Stimulated activated CD8-positive, alpha-beta memory T cell treated with anti-CD3 and anti-CD28 coated beads, Interleukin-4, amount 100 ng/mL, for 4 hours (primary cell): ENCODE data around the gene VAPA.

Source experiments
- DNase-seq, 2 donors: peaks; one replicate each; pipeline ENCODE4 v3.0.0-alpha.2; 2020; ENCODE audit warnings: low read depth in 2 of 2, low spot score in 1 of 2

VAPA gene

DNA sequence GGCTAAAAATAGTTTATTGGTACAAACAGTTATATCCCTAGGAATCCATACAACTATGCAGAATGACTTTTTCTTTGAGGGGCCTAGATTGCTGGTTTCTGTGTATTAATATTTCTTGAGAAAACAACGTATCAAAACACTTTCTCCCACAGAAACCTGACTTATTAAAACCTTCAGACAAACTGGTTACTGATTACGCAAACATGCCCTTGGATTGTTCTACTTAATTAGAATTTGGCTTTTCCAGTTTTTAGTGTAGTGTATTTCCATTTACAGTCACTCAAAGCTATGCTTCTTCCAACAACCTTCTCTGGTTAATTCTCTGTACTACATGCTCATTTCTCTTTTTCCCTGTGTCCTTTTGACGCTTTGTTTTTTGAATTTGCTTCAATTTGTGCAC, 20.0 kb downstream of the VAPA start:
- no peak for DNase-seq

DNA sequence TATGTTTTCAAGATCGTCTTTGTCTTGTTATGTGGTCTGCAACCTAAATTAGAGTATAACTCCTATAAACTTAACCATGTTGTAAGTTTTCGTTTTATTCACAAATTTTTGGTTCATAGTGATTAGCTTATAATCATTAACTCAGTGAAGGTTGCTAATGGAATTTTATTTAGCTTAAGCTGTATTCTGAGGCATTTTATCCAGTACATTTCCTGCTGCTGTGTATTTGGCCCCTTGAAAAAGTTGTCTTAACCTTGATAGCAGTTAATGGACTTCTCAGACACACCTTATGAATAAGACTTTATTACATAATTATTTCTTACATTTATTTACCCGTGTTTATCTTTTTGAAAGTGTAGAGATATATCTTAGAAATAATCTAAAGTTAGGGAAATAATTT, 20.5 kb downstream of the VAPA start:
- no peak for DNase-seq

DNA sequence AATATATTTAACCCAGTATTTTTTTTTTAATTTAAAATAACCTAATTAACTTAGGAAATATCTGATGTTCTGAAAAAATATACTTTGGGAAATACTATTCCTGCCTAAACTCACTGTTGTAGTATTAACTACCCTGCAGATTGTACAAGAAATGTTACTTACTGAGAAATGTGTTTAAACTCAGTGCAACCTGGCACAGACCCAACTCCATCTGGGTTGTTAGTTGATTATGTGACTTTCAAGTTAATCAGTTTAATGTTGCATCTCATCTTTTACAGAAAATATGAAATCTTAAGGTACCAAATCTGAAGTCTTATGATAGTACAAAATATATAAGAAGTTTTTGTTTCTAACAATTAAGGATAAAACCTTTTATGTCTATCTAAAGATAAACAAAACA, 27.3 kb downstream of the VAPA start:
- no peak for DNase-seq

DNA sequence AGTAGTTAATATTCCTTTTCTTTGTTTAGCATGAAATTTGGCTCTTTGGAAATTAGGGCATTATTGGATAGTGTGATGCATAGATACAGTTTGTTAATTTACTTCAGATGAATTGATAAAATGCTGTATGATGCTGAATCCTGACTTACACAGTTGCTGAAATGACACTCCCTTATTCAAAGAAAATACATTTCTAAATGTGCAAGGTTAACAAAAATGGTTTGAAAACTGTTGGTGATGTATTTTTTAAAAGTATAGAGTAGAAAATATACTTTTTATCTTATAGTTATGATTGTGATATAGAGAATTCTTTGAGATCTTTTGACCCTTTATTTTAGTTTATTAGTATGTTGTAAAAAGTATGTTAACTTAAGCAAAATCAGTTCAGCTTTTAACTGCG, 27.8 kb downstream of the VAPA start:
- DNase-seq = no peak

DNA sequence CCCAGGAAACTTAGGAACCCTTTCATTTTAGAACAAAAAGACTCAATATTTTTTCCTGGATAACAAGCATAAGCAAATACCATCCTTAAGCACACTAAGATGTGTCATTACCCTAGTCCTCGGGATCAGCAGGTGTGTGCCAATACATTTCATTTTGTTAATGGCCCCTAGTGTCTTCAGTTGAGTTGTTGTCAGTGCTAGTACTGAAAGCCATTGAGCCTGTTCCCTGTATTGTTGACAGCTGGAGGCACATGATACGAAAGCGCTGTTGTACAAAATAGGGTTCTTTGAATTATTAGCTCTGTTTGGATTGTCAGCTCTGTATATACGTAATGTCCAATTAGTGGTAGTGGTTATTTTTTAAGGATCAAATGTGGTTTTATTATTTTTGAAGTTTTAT, 29.5 kb downstream of the VAPA start:
- DNase-seq = no peak

DNA sequence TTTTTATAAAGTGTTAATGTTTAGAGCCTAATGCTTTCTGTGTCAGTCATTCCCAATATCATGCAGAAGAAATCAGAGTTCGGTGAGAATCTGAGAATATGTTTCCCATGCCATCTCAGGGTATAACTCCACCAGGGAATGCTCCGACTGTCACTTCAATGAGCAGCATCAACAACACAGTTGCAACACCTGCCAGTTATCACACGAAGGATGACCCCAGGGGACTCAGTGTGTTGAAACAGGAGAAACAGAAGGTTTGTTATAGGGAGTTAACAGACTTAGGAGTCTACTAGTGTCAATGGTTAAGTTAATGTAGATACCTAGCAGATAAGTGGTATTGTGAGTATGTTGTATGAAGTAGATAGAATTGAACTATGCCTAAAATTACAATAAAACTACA, 31.0 kb downstream of the VAPA start:
- no peak for DNase-seq

DNA sequence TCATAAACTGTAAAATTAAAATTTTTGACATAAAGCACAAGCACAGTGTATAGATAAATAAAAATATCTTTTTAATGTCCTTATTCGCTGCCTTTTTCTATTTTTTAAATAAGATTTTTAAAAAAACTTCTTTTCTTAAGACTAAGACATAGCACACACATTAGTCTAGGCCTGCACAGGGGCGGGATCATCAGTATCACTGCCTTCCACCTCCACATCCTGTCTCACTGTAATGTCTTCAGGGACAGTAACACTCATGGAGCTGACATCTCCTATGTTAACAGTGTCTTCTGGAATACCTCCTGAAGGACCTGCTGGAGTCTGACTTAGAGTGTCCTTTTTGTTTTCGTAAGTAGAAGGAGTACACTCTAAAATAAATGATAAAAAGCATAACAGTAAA, 33.0 kb downstream of the VAPA start:
- no peak for DNase-seq

DNA sequence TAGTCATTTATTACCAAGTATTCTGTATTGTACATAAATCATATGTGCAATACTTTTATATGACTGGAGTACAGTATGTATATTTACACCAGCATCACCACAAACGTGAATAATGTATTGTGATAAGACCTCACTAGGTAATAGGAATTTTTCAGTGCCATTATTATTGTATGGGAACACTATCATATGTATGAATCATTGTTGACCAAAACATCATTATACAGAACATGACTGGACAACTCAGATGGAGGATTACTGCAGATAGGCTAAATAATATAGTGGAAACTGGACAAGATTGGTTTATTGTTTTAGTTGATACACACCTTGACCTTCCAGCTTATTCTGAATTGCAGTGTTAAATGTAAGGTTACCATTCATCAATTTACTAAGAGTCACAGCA, 33.4 kb downstream of the VAPA start:
- no peak for DNase-seq

DNA sequence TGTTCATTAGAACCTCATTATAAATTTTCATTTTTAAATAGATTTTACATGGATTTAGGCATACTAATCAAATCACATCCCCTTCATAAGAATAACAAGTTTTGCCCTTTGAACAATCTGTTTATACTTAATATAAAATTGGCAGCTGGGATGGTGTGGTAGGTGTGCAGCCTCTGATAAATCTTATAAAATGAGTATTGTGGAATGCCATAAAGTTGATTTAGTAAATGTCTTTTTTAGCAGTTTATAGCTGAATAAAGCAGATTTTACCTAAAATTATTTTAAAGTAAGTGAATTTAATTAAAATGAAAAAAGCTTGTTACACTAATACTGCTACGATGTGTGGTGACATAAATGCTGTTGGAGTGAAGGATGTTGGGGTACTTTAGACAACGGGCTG, 35.5 kb downstream of the VAPA start:
- DNase-seq = no peak

DNA sequence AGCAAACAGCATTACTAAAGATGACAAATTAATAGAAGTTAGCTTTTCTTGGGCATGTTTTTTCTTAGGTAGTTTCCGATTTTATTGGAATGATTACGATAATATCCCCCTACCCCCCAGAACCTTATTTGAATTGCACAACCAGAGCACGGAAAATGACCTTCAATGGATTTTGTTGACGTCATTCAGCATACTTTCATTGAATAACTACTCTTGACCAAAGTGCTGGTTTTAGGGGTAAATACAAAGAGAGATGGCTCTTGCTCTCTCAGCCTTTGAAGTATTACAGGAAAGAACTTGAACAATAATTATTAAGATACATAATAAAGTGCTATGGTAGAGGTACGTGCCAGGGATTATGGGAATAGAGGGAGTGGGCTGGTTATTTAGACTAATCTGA, 36.0 kb downstream of the VAPA start:
- no peak for DNase-seq

DNA sequence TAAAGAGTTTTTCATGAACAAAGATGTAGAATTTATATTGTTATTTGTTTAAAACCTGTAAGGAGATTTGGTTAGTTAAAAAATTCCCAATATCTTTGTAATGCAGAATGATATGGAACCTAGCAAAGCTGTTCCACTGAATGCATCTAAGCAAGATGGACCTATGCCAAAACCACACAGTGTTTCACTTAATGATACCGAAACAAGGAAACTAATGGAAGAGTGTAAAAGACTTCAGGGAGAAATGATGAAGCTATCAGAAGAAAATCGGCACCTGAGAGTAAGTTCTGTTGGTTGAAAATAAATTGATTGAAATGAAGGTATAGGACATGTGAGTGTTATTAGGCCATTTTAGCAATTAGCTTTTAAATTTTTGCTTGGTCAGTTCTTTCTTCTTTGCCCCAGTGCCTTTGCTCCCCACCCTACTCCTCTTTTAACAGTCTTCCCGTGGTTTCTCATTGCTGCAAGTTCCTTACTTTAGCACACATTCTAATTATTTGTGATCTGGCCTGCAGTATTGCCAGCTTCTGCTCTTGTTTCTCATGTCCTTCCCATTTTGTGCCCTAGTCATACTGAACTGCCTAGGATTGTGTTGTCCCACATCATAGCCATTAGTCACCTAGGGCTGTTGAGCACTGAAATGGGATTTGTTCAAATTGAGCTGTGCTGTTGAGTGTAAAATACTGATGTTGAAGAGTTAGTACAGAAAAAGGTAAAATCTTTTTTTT, 36.6 kb downstream of the VAPA start:
- DNase-seq = no peak

DNA sequence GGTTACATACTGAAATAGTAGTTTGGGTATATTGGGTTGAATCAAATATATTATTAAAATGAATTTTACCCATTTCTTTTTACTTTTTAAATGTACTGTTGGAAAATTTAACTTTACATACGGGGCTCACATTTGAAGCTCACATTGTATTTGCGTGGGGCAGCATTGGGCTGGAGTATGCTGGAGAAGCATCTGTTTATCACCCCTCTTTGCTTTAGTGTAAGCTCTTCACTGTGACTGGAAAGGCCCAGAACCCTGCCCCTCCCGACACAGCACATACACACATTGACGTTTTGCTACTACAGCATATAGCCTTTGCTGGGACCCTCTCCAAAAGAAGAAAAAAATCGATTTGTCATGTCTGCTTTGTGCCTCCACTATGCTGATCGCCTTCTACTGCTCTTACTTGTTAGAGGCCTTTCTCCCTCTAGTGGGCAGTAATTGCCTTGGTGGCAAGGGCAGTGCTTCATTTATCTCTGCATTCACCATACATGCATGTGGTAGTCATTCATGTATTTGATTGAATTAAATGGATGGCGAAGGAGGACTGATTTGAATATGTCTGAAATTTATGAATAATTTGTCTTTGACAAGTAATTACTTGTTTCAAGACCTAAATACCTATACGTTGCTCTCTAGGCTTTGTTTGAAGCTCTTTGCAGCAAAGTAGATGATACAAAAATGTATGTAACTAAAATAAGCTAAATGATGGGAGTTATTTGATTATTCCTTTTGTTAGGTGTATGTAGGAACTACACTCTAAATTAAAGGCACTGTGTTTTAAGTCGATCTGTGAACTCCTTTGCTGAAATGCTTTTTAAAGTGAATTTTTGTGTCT, 37.4 kb downstream of the VAPA start:
- no peak for DNase-seq

DNA sequence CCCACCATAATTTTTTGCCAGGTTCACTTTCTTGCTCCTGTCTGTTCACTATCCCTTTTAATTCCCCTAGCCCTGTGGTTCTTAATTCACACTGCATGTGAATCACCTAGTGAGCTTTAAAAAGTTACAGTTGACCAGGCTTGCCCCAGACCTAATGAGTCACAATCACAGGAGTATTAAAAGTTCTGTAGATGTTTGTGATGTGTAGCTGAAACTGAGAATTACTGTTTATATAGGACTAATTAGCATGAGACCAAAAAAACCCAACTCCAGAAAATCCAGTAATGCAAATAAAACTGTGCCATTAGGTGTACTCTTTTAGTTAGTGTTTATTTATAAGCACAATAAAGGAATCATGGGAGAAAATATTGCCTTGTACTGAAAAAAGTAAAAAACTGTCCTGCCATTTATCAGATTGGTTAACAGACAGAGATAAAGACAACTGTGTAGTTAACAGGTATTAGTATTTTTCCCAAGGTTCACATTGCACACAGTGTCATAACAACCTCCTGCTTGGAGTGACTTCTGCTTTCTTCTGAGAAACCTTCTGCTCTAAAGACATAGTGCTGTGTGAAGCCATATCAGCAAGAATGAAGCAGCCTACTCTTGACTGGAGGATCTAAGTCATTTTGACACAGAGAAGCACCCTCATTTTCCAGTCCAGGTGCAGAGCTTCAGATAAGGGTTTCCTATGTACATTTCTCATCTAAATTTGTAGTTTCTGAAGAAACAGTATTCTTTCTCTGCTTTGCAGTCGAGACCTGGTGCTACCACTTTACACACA, 39.0 kb downstream of the VAPA start:
- DNase-seq = no peak

DNA sequence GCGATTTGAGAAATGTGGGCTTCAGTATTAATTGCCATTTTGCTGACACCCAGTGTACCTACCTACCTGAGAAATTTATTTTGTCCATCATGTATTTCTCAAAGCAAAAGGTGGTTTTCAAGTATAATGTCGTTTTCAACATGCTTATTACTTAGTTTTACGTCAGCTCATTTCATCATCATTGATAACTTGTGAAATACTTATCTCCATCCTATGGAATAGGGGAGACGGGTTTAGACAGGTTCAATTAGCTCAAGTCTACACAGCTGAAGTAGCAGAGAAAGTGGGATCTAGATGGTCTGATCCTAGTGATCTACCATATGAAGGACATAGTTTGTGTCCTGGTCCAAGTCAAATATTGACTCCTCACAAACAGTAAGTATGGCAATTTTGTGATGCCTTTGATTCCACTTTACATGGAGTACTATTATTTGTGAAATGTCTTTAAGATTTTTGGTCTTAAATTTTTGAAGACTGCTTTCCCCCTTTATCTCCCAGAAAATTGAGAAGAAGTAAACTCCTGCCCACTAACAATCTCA, 45.1 kb downstream of the VAPA start:
- DNase-seq = no peak

DNA sequence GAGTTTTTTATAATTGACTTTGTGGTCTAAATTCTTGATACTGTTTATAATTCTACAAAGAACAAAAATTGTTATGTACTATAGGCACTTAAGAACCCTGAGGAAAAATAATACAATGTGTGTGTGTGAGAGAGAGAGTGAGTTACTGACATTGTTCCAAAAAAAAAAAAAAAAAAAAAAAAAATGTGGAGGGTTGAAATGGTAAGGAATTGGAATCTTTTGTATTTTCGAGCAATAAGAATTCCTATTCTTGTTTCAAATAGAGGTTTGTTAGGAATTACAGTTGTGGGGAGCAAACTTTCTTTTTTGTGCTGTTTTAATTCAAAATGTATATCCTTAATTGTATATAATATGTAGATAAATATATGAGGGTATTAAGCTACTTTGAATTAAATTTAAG, 45.7 kb downstream of the VAPA start:
- no peak for DNase-seq

DNA sequence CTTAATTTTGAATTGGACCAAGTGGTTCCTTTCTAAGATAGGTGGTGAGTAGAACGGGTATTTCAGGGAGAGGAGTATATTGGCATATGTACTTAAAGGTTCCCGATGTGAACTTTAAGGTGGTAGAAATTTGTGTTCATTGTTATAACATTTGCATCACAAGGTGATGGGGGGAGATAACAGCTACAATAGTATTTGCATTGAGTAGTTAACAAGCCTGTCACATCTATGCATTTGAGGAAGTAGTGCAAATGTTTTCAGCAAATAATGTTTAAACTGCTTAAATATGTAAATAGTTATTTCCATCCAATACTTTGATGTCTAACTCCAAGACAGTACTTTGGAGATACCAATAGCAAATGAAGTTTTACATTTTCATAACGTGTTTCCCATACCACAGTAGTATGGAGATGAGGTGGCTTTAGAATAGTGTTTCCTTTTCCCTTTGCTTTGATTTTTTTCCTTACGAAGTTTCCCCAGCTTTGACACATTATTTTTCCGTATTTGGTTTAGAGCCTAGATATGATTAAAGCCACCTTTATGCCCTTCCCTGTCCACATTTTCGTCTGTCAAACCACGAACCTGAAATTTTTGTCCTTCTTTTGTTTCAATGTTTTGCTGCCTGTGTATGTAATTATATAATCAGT, 46.6 kb downstream of the VAPA start:
- DNase-seq = no peak

DNA sequence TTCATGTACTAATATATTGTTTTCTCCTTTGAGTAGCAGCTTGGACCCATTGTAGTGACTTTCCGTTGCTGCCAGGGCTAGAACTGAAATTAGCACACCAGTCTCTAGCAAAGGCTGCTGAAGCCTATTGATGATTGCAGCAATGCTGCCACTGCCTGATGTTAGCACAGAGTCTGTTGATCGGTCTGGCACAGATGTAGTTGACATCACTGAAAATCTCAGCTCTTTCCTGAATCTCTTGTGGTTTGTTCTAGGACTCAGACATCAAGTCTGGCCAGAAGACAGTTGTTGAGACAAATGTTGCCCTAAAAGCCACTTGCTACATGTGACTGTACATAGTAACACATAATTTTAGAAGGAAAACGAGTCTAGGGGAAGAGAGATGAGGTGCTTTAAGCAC, 47.2 kb downstream of the VAPA start:
- DNase-seq = no peak

DNA sequence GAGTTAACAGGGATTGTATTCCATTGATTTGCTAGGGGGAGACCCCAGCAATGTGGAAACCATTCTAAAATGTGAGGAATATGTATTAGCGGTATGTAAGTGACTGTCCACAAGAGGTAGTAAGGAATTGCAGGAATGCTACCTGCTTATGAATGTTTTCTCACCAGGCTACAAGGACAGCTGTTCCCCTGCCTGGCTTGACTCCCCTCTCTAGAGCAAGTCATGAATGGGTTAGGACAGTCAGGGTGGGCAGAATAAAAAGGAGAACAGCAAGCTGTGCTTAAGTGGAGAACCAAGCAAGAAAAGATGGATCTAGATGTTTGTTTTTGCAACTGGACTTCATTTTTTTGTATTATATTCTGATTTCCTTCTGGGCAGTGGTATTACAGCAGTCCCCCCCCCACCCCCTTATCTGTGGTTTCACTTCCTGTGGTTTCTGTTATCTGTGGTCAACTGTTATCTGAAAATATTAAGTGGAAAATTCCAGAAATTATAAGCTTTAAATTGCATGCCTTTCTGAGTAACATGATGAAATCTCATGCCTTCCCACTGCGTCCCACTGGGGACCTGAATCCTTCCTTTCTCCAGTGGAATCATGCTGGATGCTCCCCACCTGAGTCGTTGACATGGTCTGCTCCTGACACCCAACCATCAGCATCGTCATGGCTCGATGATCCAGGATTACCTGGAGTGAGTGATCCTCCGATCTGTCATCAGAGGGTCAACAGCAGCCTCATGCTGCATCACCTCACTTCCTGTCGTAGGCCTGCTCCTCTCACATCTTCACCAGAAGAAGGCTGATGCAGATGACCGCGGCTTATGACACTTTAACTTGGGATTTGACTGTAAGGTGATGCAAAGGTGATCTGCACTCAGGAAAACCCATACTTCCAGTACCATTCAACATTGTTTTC, 52.2 kb downstream of the VAPA start:
- DNase-seq = no peak

DNA sequence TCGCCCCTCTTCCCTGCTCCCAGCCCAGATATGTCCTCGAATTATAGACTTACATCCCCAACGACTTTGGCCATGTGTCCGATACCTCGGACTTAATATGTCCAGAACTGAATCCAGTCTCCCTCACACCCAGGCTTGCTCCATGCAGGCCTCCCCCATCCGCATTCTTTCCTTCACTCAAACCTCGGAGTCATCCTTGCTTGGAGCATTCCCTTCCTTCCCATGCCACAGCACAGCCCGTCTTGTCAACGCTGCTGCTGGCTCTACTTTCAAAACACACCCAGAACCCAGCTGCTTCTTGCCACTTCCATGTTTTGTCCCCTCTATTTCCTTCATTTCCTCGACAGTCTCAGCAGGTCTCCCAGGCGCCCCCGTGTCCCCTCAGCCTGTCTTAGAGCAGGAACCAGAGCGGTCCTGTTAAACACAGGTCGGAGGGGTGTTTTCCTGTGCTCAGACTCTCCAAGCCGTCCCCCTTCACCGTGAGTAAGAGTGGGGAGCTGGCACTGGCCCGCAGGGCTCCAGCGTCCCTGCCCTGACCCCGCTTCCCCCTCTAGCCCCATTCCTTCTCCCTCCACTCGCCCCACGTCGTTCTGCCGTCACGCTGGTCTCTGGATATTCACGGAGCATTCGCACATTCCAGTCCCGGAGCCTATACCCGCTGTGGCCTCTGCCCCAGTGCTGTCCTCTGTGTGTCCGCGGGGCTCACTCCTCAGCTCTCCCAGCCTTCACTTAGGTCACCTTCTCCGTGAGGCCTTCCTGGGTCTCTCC, 54.4 kb downstream of the VAPA start:
- DNase-seq = no peak
